Measurements from ENCODE around the gene IER5L.
"Not testable (repeated sequence)": the region's sequence is repeated elsewhere in the genome, so short reads cannot be mapped to it uniquely, and the experiment has no call there.

IER5L gene

DNA sequence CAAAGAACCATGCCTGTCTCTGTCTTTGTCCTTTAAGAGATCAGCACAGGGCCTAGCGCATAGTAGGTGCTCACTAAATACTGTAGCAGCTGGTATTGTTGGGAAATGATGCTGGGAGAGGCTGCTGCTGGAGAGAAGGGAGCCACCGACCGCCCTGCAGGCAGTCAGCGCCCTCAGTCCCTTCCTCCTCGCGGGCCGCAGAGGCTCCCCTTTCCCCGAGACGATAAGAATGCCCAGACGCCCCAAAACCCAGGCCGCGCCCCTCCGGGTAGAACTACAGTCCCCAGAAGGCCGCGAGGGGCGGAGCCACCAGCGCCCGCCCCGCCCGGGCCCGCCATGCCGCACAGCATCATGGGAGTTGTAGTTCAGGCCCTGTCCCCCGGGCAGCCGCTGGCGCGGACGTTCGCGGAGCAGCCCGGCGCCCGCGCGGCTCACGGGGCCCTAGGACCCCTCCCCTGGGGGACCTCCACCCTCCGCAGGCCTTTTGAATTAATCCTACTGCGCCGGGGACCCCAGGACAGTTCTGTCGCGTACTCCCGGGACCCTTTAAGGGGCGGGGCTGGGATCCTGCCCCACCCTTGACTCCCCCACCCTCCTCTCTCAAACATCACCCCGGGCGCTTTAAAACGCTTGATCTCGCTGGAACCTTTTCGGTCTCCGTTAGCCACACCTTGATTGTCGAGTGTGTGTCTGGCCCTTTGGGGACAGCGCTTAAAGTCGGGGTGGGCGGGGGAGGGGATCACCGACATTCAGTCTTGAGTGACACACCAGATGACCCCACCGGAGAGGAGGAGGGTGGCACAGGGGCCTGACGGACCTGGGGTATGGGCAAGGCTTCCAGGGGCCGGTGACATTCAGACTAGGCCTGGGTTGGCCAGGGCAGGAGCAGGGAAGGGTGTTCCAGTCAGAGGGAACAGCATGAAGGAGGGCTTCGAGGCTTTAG is 24.8 kb upstream of the IER5L start:
- no peak for DNase-seq

DNA sequence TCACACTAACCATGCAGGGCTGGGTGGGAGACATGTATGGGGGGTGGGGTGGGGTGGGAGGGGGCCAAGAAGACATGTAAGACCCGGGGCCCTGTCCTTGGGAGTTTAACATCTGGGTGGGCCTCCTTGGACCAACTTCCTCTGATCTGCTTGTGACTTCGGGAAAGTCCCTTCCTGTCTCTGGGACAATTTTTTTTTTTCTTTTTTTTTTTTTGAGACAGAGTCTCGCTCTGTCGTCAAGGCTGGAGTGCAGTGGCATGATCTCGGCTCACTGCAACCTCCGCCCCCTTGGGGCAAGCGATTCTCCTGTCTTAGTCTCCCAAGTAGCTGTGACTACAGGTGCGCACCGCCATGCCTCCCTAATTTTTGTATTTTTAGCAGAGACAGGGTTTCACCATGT is 23.8 kb upstream of the IER5L start:
- no peak for DNase-seq

DNA sequence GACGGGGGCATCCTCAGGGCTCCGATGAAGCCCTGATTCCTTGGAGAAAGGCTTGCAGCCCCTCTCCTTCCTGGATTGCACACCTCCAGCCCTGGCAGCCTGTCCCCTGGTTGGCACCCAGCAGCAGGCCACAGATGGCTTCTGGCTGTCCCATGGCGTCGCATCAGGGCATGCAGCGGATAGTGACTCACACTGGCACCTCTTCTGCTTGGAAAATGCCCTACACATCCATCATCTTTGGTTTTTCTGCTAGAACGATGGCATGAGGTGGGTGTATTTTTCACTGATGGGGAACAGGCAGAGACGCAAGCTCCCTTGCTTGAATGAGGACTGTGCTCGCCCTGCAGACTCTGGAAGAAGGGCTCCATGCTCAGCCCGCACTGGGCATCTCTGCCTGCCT is 23.2 kb upstream of the IER5L start:
- no peak for DNase-seq

DNA sequence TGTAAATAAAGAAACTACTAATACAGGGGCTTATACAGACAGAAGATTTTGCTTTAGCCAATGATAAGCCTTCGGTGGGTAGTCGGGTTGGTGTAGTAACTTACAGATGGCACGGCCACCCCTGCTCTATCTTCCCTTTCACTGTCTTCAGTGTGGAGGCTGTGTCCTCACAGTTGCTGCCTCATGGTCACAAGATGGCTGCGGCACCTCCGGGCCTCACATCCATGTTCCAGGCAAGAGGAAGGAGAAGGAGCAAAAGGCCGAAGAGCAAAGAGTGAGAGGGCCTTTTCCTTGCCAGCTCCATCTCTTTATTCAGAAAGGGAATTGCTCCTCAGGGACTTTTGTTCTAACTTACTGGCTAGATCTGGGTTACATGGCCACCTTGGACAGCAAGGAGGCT is 22.2 kb upstream of the IER5L start:
- DNase-seq = no peak

DNA sequence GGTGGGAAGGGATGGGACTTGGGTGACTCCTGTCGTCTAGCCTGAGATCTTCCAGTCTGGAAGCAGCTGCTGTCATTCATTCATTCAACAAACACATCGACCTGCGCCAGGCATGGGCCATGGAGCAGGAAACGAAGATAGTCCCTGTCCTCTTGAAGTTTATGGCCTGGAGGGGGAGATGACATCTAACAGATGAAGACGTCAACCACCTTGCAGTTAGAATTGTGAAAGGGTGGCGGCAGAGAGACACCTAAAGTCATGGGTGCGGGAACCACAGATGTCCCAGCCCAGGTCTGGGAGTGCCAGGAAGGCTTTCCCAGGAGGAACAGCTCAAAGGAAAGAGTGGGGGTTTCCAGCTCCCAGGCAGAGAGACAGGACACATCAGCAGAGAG is 21.0 kb upstream of the IER5L start:
- no peak for DNase-seq

DNA sequence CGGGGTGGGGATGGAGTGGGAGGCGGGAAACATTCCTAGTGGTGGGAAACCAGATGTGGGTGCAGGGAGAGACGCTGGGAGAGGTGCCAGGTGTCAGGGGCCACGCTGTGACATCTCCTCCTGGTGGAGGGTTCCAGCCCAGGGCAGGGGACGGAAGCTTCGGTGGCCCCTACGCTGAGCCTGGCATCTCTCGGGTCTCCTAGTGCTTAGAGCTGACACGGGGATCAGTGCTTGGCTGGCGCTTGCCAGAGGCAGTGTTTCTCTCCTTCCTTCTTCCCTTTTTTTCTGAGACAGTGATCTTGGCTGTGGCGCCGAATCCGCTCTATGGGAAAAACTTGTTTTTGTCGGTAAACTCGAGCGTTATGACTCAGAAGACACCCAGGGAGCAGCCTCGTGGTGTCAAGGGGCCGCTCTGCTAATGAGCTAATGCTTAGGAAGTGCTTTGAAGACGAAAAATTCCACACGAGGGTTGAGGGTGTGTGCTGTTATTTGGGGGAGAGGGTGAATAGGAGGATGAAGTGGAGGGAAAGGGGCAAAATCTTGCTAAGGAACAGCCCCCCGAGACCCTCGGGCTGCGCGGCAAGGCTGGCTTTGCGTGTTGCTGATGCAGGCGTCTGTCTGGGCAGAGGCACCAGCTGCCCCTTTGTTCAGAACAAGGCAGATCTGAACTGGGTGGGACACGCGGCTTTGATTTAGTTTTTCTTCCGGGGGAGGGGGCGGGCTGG is 20.4 kb upstream of the IER5L start:
- DNase-seq = no peak

DNA sequence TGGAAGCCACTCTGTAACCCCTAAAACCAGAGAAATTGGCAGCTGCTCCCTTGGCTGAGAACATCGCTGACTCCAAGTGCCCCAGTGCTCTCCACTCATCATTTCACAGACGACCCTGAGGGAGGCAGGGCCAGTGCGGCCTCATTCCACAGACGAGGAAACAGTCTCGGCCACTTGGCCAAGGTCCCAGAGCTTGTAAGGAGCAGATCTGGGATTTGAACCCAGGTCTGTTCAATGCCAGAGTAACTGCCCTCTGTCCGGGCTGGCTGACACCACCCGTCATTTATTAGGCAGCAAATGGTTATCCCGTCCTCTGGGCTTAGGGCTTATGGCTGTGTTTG is 19.9 kb upstream of the IER5L start:
- DNase-seq = no peak

DNA sequence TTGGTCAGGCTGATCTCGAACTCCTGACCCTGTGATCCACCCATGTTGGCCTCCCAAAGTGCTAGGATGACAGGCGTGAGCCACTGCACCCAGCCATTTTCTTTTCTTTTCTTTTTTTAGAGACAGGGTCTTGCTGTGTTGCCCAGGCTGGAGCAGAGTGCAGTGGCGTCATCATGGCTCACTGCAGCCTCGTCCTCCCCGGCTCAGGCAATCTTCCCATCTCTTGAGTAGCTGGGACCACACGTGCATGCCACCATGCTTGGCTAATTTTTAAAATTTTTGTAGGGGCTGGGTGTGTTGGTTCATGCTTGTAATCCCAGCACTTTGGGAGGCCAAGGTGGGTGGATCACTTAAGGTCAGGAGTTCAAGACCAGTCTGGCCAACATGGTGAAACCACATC is 19.0 kb upstream of the IER5L start:
- DNase-seq = not testable (repeated sequence)

DNA sequence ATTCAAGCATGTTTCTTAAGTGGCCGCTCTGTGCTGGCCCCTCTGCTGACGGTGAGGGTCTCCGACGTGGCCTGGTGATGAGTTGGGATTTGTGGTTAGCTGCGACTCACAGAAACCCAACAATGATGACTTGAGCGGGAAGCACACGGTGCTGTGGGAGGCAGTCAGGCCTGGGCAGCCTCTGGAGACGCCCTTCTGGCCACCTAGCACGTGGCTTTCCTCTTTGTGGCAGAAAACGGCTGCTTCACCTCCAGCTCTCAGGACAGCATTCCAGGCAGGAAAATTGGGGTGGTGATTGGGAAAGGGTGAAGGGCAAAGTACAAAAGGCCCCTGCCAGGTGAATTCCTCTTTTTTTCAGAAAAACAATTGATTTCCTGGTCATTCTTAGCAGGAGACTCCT is 17.5 kb upstream of the IER5L start:
- DNase-seq = no peak

DNA sequence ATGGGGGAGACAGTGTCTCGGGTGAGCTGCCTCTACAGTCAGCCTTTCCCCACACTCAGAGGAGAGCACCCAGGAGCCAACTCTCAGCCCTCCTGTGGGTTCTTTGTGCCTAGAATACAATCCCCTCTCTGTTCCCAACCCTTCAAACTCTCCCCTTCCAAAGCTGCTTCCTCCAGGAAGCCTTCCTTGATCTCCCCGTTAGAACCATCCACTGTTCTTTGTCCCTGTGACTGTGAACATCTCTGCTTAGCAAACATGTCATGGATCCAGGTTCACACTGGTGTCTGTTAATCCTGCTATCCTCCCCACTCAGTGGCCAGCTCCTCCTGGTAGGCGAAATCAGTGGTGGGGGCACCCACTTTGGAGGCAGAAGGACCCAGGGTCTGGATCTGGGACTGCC is 16.2 kb upstream of the IER5L start:
- no peak for DNase-seq

DNA sequence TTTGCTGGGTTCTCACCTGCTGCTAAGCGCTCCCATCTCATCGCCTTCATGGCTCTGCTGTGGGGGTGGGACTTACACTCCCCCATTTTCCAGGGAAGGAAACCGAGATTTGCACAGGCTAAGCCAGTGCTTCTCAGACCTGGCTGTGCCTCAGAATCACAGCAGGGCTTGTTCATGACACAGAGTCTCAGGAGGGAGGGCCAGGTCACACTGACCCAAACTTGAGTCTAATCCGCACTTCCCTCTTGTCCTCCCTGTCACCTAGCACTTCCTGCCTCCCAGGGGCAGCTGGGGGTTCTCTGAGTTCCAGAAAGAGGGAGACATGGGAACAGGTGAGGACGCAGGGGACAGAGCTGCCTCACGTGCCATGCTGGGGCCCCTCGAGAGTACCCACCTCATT is 15.6 kb upstream of the IER5L start:
- no peak for DNase-seq

DNA sequence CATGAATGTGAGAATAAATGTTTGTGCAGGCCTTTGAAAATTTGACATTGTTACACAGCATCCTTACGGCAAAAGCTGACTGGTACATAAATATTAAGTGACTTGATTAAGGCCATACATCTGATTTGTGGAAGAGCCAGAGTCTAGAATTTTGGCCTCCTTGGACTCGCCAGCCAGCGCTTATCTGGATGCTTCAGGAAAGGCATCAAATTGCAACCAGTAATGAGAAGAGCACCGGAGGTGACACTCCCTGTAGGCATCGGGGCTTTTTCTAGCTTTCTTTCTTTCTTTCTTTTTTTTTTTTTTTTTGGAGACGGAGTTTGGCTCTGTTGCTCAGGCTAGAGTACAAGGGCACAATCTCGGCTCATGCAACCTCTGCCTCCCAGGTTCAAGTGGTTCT is 13.2 kb upstream of the IER5L start:
- DNase-seq = no peak

DNA sequence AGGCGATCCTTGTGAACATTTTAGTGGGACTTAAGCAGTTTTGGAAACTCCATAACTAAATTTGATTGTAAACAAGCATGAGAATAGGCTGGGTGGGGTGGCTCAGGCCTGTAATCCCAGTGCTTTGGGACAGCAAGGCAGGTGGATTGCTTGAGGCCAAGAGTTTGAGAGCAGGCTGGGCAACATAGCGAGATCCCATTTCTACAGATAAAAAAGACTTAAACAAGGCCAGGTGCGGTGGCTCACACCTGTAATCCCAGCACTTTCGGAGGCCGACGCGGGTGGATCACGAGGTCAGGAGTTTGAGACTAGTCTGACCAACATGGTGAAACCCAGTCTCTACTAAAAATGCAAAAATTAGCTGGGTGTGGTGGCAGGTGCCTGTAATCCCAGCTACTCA is 11.9 kb upstream of the IER5L start:
- not testable (repeated sequence) for DNase-seq

DNA sequence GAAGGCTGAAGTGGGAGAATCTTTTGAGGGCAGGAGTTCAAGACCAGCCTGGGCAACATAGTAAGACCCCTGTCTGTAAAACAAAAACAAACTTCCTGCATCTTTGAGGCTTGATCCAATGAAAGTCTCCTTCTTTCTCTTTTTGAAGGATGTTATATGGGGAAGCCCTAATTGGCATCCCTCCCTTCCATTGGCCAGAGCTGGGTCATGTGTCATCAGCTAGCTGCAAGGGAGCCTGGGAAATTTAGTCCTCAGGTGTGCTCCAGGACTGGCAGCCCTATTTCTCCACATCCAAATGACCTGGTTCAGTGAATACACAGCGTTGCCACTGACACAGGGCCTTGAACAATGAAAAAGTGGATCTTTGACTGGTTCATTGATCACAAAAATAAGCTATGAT is 9.0 kb upstream of the IER5L start:
- no peak for DNase-seq

DNA sequence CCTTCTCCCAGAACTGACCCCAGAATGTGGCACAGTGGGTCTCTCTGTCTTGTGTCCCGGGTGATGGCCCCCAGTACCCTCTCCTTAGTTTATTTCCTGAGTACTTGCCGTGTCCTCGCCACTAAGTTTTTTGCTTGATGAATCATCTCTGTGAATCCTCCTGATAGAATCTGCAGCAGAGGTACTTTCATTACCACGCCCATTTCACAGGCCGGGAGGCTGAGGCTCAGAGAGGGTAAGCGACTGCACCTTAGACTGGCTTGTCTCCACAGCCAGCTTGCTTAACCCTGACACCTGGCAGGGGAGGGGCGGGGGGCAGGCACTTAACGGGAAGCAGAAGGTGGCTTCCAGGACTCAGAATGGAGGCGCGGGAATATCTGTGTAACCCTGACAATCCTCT is 7.9 kb upstream of the IER5L start:
- no peak for DNase-seq

DNA sequence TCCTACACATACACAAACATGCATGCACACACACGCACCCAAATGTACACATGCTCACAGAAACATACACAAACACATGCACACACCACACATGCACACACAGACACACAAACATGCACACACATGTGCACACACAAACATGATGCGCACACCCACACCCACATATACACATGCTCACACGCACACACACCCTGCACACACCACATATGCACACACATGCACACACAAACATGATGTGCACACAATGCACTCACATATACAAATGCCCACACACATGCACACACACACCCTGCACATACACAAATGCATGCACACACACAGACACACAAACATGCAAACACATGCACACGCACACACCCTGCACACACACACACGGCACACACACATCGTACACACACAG is 7.3 kb upstream of the IER5L start:
- DNase-seq = no peak

DNA sequence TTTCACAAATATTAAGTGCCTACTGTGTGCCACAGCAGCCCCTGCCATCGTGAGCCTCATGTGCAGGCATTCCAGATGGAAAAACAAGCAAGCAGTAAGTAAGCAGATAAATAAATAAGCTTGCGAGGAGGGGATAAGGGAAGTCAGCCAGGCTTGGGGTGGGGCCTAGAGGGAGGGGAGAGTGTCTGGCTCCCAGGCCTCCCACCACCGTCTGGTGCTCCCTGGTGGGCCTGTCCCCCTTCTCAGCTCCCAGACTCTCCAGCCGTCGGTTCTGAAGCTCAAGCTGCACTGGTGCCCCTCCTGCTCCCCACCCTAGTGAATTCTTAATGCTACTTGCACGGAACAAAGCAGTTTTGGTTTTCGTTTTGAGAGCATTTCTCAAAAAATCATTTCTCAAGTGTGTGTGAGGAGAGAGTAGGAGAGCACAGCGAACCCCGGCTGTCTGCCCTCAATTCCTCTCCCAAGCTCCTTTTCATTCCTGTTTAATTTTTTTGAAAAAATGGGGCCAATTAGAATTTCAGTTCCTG is 6.6 kb upstream of the IER5L start:
- no peak for DNase-seq

DNA sequence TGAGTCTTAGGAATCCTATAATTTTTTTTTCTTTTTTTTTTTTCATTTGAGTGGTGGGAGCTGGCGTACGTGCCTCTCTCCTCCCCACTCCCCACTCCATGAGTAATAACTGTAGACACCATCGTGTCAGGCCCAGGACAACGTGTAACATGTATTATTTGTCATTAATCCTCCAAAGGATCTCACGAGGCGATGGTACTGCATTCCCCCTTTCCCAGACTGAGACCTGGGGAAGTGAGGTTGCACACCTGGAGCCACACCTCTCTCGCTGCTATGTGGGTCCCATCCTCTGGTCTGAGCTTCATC is 6.1 kb upstream of the IER5L start:
- DNase-seq = no peak

DNA sequence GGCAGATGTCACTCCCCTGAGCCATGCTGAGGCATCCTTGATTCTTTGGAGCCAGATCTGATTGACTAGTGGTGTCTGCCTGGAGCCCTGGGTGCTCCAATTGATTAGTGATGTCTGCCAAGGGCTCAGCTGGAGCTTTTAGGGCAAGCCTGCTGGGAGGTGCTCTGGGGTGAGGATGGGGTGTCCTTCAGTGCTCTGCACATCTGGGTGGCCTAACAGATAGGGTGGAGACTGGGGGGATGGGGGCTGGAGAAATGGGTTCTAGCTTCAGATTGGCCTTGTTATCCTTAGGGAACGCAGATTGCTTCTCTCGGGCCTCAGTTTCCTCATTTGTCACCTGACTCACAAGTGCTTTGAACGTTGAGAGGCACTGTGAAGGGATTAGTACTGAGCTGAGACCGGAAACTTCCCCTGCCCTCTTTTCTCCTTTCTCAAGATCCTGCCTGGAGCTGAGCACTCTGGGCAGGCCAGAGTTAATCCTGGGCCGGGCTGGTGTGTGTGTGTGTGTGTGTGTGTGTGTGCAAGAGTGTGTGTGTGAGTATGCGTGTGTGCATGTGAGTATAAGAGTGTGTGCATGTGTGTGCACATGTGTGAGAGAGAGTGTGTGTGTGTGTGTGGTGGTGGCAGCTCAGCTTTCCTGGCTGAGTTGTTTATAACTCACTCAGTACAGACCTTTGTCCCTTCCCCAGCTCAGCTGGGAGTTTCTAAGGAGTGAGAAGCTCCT is 5.6 kb upstream of the IER5L start:
- no peak for DNase-seq

DNA sequence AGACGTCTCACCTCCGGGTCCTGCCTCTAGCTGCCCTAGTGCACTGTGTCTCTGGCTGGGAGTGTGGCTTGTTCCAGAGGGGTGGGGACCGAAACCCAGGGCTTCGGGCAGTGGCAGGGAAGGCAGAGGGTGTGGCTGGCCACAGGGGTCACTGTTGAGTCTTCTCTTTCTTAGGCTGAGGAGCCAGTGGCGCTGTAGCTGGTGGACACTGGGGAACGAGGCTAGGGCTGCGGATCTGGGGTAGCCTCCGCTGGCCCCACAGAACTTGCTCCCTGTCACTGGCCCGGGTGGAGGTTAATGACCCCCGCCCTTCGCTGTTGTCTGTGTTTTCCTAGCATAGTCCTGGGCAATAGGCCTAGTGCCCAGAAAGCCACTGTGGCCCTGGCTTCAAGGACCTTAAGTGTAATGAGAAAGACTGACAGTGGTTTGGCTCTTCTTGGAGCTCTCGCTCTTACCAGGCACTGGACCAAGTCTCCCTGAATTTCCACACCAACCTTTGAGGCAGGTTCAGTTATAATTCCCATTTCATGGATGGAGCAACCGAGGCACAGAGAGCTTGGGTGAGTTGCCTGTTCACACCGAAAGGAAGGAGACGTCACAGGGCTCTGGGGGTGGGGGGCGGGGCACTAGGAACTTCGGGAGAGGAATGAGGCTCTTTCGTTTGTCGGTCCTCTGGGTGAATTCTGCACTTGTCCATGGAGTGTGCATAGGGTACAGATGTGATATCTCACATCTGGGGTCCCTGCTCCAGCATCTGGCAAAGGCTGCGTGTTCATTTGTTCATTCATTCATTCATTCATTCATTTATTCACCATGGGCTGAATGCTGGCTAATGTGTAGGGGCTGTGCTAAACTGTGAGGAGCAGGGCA is 4.8 kb upstream of the IER5L start:
- no peak for DNase-seq

DNA sequence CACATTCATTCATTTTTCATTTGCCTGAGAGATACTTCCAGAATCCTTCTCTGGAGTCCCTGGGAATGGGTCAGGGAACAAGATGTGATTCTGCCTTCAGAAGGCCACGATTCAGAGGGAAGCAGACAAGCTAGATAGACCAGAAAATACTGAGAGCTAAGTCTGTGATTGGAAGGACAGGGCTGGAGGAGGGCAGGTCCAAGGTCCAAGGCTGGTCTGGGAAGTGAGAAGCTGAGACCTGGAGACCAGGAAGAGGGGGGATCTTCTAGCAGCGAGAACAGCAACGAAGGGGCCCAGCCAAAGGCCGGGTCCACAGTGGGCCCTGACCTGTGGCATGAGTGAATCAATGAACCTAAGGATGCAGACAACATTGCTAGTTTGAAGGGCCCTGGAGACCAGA is 4.1 kb upstream of the IER5L start:
- DNase-seq = no peak

DNA sequence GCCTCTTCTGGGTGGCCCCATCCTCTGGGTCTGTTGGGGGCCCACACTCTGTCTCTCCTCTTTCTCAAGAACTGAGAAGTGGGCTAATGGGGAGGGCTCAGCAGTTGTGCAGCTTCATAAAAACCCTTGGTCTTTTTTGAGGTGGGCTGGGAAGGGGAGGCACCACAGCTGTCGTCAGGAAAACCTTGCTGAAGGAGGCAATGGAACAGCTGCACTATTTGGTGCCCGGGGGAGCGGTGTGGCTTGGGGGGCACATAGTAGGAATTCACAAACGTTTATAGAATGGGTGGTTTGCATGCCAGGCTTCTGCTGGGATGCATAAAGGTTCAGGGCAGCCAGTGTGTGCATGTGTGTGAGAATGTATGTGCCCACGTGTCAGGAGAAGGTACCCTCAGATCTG is 3.2 kb upstream of the IER5L start:
- no peak for DNase-seq

Measured in cortex of kidney (tissue), 1 donor.